B cell (primary cell): Measurements from ENCODE around the gene BOD1. TPM values are rescaled to one million over a fixed set of nuclear protein-coding genes. Genes with fewer than 3 reads are reported as not detected.

Experiments
- ATAC-seq: fragments of 200-7000 bp; cut with Tn5 transposase; one replicate; pipeline ENCODE4 v1.10.0; 2021; ENCODE audit warnings: low read depth, mild to moderate bottlenecking, moderate number of reproducible peaks, moderate library complexity
- CTCF ChIA-PET: fragments of 350-600 bp; sonication (Branson Sonifier 250); formaldehyde crosslinking; loops from one replicate; lab custom pipeline; 2021; ENCODE audit warnings: antibody characterized with exemption, inconsistent platforms; lab: Charles Lee
- POLR2A ChIA-PET: fragments of 350-600 bp; sonication (Branson Sonifier 250); formaldehyde crosslinking; loops from one replicate; lab custom pipeline; 2021; ENCODE audit warnings: antibody characterized with exemption; lab: Charles Lee
- DNase-seq: peaks from one replicate; pipeline ENCODE4 v3.0.0; 2013
- H2AFZ ChIP-seq: 2 replicates; pipeline ENCODE4 v1.6.1; 2012; ENCODE audit warnings: mild to moderate bottlenecking, low read depth, low read length; ENCODE audit not compliant: insufficient read depth, poor library complexity, severe bottlenecking
- H3K27ac ChIP-seq, 2 donors: 1 replicate in 1 of 2; 2 replicates in 1 of 2; pipeline ENCODE4 v1.5.1; 2012 to 2013; ENCODE audit warnings: low read length in 2 of 2, mild to moderate bottlenecking in 2 of 2, moderate library complexity in 1 of 2
- H3K27me3 ChIP-seq, 4 experiments: fragments of 200-600 bp in 1 of 4; sonication (generic) in 1 of 4; replicated peaks in 1 of 4; 1 replicate in 2 of 4; 2 replicates in 2 of 4; pipeline versions ENCODE4 v1.6.1 to v1.7.0; 2013 to 2016; ENCODE audit warnings: low read length in 3 of 4, mild to moderate bottlenecking in 2 of 4, mixed read lengths in 1 of 4, moderate library complexity in 1 of 4; ENCODE audit not compliant: insufficient read depth in 4 of 4, control insufficient read depth in 3 of 4; ENCODE audit errors: control extremely low read depth in 1 of 4
- H3K36me3 ChIP-seq, 2 experiments: replicated peaks in 1 of 2; 1 replicate in 1 of 2; 2 replicates in 1 of 2; pipeline versions ENCODE4 v1.6.1 to v1.7.1; 2013; ENCODE audit warnings: low read length in 1 of 2; ENCODE audit not compliant: insufficient read depth in 2 of 2, control insufficient read depth in 1 of 2; ENCODE audit errors: control extremely low read depth in 1 of 2, extremely low read depth in 1 of 2
- H3K4me1 ChIP-seq, 2 donors: fragments of 200-600 bp in 1 of 2; sonication (generic) in 1 of 2; 1 replicate in 1 of 2; 2 replicates in 1 of 2; pipeline versions ENCODE4 v1.5.1 to v1.6.1; 2013 to 2017; ENCODE audit warnings: low read length in 2 of 2; ENCODE audit not compliant: control insufficient read depth in 2 of 2, insufficient read depth in 2 of 2
- H3K4me2 ChIP-seq: replicated peaks from 2 replicates; pipeline ENCODE3; 2012; ENCODE audit warnings: mild to moderate bottlenecking, low read depth, low read length; ENCODE audit not compliant: poor library complexity, severe bottlenecking
- H3K4me3 ChIP-seq, 5 experiments: fragments of 200-600 bp in 1 of 5; sonication (generic) in 1 of 5; 1 replicate in 3 of 5; 2 replicates in 2 of 5; pipeline versions ENCODE4 v1.5.1 to v1.7.0; 2011 to 2016; ENCODE audit warnings: low read length in 4 of 5, mild to moderate bottlenecking in 4 of 5, low read depth in 2 of 5, control low read depth in 1 of 5, moderate library complexity in 1 of 5; ENCODE audit not compliant: insufficient read depth in 1 of 5; ENCODE audit errors: control extremely low read depth in 1 of 5, extremely low read depth in 1 of 5
- H3K79me2 ChIP-seq: fragments of 200-600 bp; sonication (generic); one replicate; pipeline ENCODE4 v1.6.0; 2016; ENCODE audit warnings: low read length; ENCODE audit not compliant: control insufficient read depth, insufficient read depth
- H3K9ac ChIP-seq: fragments of 200-600 bp; sonication (generic); 2 replicates; pipeline ENCODE4 v1.6.1; 2017; ENCODE audit warnings: mild to moderate bottlenecking, low read length, moderate library complexity
- H3K9me3 ChIP-seq, 3 donors: one replicate each; pipeline versions ENCODE4 v1.6.1 to v1.7.1; 2013; ENCODE audit warnings: low read length in 2 of 3; ENCODE audit not compliant: control insufficient read depth in 2 of 3, insufficient read depth in 1 of 3; ENCODE audit errors: control extremely low read depth in 1 of 3
- H4K20me1 ChIP-seq: 2 replicates; pipeline ENCODE4 v1.6.0; 2012; ENCODE audit warnings: mild to moderate bottlenecking, low read length; ENCODE audit not compliant: insufficient read depth, control insufficient read depth, poor library complexity, severe bottlenecking
- H3K27ac Mint-ChIP-seq: one replicate; pipeline ENCODE4 v1.8.0; 2021; ENCODE audit warnings: mixed read lengths
- H3K27me3 Mint-ChIP-seq: one replicate; pipeline ENCODE4 v1.8.0; 2021; ENCODE audit warnings: mixed read lengths
- H3K4me1 Mint-ChIP-seq: one replicate; pipeline ENCODE4 v1.8.0; 2021; ENCODE audit warnings: mixed read lengths
- H3K4me3 Mint-ChIP-seq: one replicate; pipeline ENCODE4 v1.8.0; 2021; ENCODE audit warnings: mixed read lengths
- H3K9me3 Mint-ChIP-seq: one replicate; pipeline ENCODE4 v1.8.0; 2022; ENCODE audit warnings: mixed read lengths; ENCODE audit not compliant: insufficient read depth
- CTCF ChIP-seq: fragments of 200-600 bp; IDR thresholded peaks from one replicate; pipeline ENCODE4 v1.8.0; 2022; ENCODE audit warnings: antibody characterized with exemption, mild to moderate bottlenecking
- EZH2 ChIP-seq: IDR thresholded peaks from 2 replicates; pipeline ENCODE4 v1.6.1; 2012; ENCODE audit warnings: borderline replicate concordance, low read depth, mild to moderate bottlenecking, moderate library complexity, low read length; ENCODE audit not compliant: insufficient read depth, poor library complexity, severe bottlenecking
- WGBS: methylation state at CpG from one replicate; pipeline ENCODE4 v1.1.5; 2013; ENCODE audit warnings: missing lambda C conversion rate; ENCODE audit not compliant: insufficient coverage; 5-methylcytosine and 5-hydroxymethylcytosine counted together
- intact Hi-C: fragments of 100-400 bp; cut with micrococcal nuclease; formaldehyde crosslinking; loops from one replicate; pipeline ENCODE4 v1.10.0; 2022
- polyA plus RNA-seq: library from polyadenylated mRNA; depleted of rRNA; stranded (reverse); fragments of >200 nt; gene quantifications from 2 replicates; pipeline ENCODE4 v1.2.3, GENCODE V29; 2012
- total RNA-seq, 2 donors: library from RNA; stranded (reverse); fragments of 120-200 nt in 1 of 2; gene quantifications; 1 replicate in 1 of 2; 2 replicates in 1 of 2; pipeline versions ENCODE4 v1.2.3 to v1.2.4, GENCODE V29; 2013 to 2022

BOD1 gene
- total and polyA plus RNA-seq, 2 donors (not counting 1 experiment from before 2014, with no cell fraction given), result 15.1 to 34.7 TPM

- Histone ChIP-seq H3K4me2 (no peak overlapping the region), H3K36me3 (no peaks in the 10 kb centered on the region), H2AFZ (no peak overlapping the region), H3K4me1 (peaks cover 7 to 12% of the 10 kb centered on the region in 2 donors), H3K79me2 (no peaks in the 10 kb centered on the region), H4K20me1 (no peaks in the 10 kb centered on the region), H3K27ac (no peak overlapping the region), H3K27me3 (no peaks in the 10 kb centered on the region), H3K4me3 (no peak overlapping the region), H3K9ac (no peak overlapping the region), H3K9me3 (no peaks in the 10 kb centered on the region)
- H3K27ac Mint-ChIP-seq, result no peak overlapping the region
- TF ChIP-seq CTCF, result no peak
- TF ChIP-seq EZH2, result no peak
- intact Hi-C loops, result no loop called here
- H3K9me3 Mint-ChIP-seq, result no peaks in the 10 kb centered on the region
- CTCF ChIA-PET, result interaction anchor here (0.6 to 12.6 kb wide), 7 partner anchors 12 to 351 kb away, joined by 3 to 201 read pairs (median 4); no protein-coding TSS in a partner anchor
- no CpG with 5 or more reads among the region's 1 CpG for WGBS
- POLR2A ChIA-PET, result interaction anchor here (0.5 kb wide), 1 partner anchor 149 kb away, joined by 3 read pairs; no protein-coding TSS in a partner anchor
- DNase-seq (no peak), ATAC-seq (no peak)
- H3K4me3 Mint-ChIP-seq, result no peak overlapping the region
- H3K27me3 Mint-ChIP-seq, result no peaks in the 10 kb centered on the region
- H3K4me1 Mint-ChIP-seq, result peaks cover 19% of the 10 kb centered on the region
Observed at GRCh38 chr5:173623789-173624188, 7.3 kb upstream of the BOD1 start.

GRCh38 chr5:173623296-173623771, 6.9 kb upstream of the BOD1 start:
- Histone ChIP-seq H3K36me3 (no peaks in the 10 kb centered on the region), H3K9me3 (no peaks in the 10 kb centered on the region), H3K27ac (no peak overlapping the region), H4K20me1 (no peaks in the 10 kb centered on the region), H3K27me3 (no peaks in the 10 kb centered on the region), H3K4me2 (no peak overlapping the region), H3K4me1 (peaks cover 7 to 12% of the 10 kb centered on the region in 2 donors), H3K9ac (no peak overlapping the region), H3K4me3 (no peak overlapping the region), H2AFZ (no peak overlapping the region), H3K79me2 (no peaks in the 10 kb centered on the region)
- peaks cover 20% of the 10 kb centered on the region for H3K4me1 Mint-ChIP-seq
- no peaks in the 10 kb centered on the region for H3K9me3 Mint-ChIP-seq
- DNase-seq (no peak), ATAC-seq (no peak)
- H3K27ac Mint-ChIP-seq, result no peak overlapping the region
- TF ChIP-seq EZH2 (no peak), CTCF (no peak)
- H3K27me3 Mint-ChIP-seq, result no peaks in the 10 kb centered on the region
- no peak overlapping the region for H3K4me3 Mint-ChIP-seq
- intact Hi-C loops, result no loop called here
- CTCF ChIA-PET, result interaction anchor here (0.7 to 12.6 kb wide), 6 partner anchors 11 to 351 kb away, joined by 3 to 201 read pairs (median 4); no protein-coding TSS in a partner anchor
- 81% methylated on average over 2 of the region's 10 CpGs for WGBS
- POLR2A ChIA-PET, result no interaction called here
